ENCODE results near the gene HIP1R. TPM values are rescaled to one million over a fixed set of nuclear protein-coding genes. Genes with fewer than 3 reads are reported as not detected.

Gene HIP1R, protein sequence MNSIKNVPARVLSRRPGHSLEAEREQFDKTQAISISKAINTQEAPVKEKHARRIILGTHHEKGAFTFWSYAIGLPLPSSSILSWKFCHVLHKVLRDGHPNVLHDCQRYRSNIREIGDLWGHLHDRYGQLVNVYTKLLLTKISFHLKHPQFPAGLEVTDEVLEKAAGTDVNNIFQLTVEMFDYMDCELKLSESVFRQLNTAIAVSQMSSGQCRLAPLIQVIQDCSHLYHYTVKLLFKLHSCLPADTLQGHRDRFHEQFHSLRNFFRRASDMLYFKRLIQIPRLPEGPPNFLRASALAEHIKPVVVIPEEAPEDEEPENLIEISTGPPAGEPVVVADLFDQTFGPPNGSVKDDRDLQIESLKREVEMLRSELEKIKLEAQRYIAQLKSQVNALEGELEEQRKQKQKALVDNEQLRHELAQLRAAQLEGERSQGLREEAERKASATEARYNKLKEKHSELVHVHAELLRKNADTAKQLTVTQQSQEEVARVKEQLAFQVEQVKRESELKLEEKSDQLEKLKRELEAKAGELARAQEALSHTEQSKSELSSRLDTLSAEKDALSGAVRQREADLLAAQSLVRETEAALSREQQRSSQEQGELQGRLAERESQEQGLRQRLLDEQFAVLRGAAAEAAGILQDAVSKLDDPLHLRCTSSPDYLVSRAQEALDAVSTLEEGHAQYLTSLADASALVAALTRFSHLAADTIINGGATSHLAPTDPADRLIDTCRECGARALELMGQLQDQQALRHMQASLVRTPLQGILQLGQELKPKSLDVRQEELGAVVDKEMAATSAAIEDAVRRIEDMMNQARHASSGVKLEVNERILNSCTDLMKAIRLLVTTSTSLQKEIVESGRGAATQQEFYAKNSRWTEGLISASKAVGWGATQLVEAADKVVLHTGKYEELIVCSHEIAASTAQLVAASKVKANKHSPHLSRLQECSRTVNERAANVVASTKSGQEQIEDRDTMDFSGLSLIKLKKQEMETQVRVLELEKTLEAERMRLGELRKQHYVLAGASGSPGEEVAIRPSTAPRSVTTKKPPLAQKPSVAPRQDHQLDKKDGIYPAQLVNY
- total RNA-seq (10 to 100 TPM; 14.9 to 49.5 (median 19.6) TPM), polyA plus RNA-seq (10 to 100 TPM; 19.1 to 31.4 TPM)
- long read RNA-seq, donor 1, full-length matches to known transcripts = 2 of 19 reads
- long read RNA-seq, donor 1, partial matches to known transcripts = 12 of 19 reads
- long read RNA-seq, donor 1, other reads (novel, unspliced or antisense) = 5 of 19 reads
- long read RNA-seq, donor 2, full-length matches to known transcripts = 45 of 90 reads
- long read RNA-seq, donor 2, partial matches to known transcripts = 34 of 90 reads
- long read RNA-seq, donor 2, other reads (novel, unspliced or antisense) = 11 of 90 reads
- long read RNA-seq, donor 3, full-length matches to known transcripts = 21 of 46 reads
- long read RNA-seq, donor 3, partial matches to known transcripts = 16 of 46 reads
- long read RNA-seq, donor 3, other reads (novel, unspliced or antisense) = 9 of 46 reads

- WGBS, 4 donors = 0 to 2% (median 1%) methylated on average over 4 to 85 of the region's 85 CpGs
- intact Hi-C loops (cut with DNase I) = loop anchor here in 5 of 10 donors (2.0 to 5.0 kb wide), 2 partner anchors 42 to 43 kb away; no protein-coding TSS in a partner anchor
- ATAC-seq = peak in 3 of 4 donors; percentile 29 to 66 (median 64)
Observed at GRCh38 chr12:122834921-122835749, at the start of gene HIP1R. HIP1R (plus strand) TSS chr12:122835457; CDS start chr12:122835551, 94 bp downstream.

DNA sequence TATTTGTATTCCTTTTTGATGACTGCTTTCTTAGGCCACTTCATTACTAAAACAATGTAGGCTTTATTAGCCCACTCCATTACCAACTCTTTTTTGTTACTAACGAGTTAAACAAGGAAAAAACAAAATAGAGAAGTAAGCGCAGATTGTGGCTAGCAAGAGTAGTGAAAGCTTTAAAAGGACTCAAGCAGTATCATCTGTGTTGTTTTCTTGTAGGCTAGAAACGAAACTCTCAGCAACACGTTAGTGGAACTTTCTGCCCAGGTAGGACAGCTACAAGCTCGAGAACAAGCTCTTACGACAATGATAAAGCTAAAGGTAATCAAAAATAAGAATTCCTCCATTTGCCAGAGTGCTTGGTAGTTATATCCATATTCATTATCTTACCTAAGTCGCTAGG, 49.8 kb upstream of the HIP1R start:
- 83 to 92% (median 86%) methylated on average over 7 of the region's 7 CpGs for WGBS, 4 donors
- no peak overlapping the region for H3K27ac ChIP-seq
- no peaks in the 10 kb centered on the region for H3K4me1 ChIP-seq
- DNase-seq (no peak), ATAC-seq (no peak)
- TF ChIP-seq CTCF (IDR thresholded peaks at IDR 0.05) = no peak
- intact Hi-C loops (cut with DNase I) = no loop called here
- H3K9me3 ChIP-seq = no peaks in the 10 kb centered on the region
- H3K36me3 ChIP-seq = no peaks in the 10 kb centered on the region
- H3K4me3 ChIP-seq = no peak overlapping the region
- H3K27me3 ChIP-seq = no peaks in the 10 kb centered on the region

More at GRCh38 chr12:122834921-122835749, at the start of gene HIP1R:
- no peaks in the 10 kb centered on the region for H3K9me3 ChIP-seq
- peak within 1 kb of the TSS; percentile 51 to 86 (median 76) for H3K27ac ChIP-seq
- peak within 1 kb of the TSS; percentile 57 to 92 (median 73) for H3K4me3 ChIP-seq
- no peaks in the 10 kb centered on the region for H3K36me3 ChIP-seq
- H3K27me3 ChIP-seq = peaks cover 0 to 8% (median 0%) of the 10 kb centered on the region in 9 donors
- H3K4me1 ChIP-seq = peaks cover 0 to 32% (median 14%) of the 10 kb centered on the region in 12 donors
- peak in 1 of 5 donors; percentile 45 for DNase-seq
- TF ChIP-seq CTCF (IDR thresholded peaks at IDR 0.05) = no peak
- TF ChIP-seq POLR2A (IDR thresholded peaks at IDR 0.05) = peak in 1 of 2 donors; percentile 34

DNA sequence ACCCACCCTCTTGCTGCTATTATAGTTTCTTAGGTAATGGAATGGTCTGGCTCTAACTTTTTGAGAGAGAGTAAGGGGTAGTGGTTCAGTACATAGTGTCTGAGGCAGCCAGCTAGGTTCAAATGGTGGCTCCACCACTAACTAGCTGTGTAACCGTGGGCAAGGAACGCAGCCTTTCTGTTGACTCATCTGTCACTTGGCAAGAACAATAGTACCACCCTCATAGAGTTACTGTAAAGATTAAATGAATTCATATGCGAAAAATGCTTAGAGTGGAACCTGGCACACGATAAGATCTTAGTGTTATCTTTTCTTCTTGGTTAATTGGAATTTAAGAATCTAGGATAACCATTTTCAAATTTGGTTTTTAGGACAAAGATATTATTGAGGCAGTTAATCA, 46.9 kb upstream of the HIP1R start:
- TF ChIP-seq POLR2A (IDR thresholded peaks at IDR 0.05) = no peak
- no peaks in the 10 kb centered on the region for H3K27me3 ChIP-seq
- 84 to 92% (median 86%) methylated on average over 4 of the region's 4 CpGs for WGBS, 4 donors
- ATAC-seq (no peak), DNase-seq (no peak)
- H3K4me1 ChIP-seq = no peaks in the 10 kb centered on the region
- H3K4me3 ChIP-seq = no peak overlapping the region
- H3K36me3 ChIP-seq = no peaks in the 10 kb centered on the region
- intact Hi-C loops (cut with DNase I) = no loop called here
- no peak overlapping the region for H3K27ac ChIP-seq
- H3K9me3 ChIP-seq = no peaks in the 10 kb centered on the region

All from heart left ventricle (tissue), 16 donors.